Muscle of leg (tissue), 16 donors: ENCODE results near the gene LCP2. TPM values are rescaled to one million over a fixed set of nuclear protein-coding genes. Genes with fewer than 3 reads are reported as not detected.

Source experiments
- DNase-seq: peaks from one replicate; pipeline ENCODE4 v3.0.0; 2013
- H3K27ac ChIP-seq: one replicate; pipeline ENCODE4 v1.5.1; 2013; ENCODE audit warnings: mild to moderate bottlenecking, low read length, control low read depth
- H3K27me3 ChIP-seq: one replicate; pipeline ENCODE4 v1.6.1; 2013; ENCODE audit warnings: low read length; ENCODE audit not compliant: control insufficient read depth, insufficient read depth
- H3K36me3 ChIP-seq: one replicate; pipeline ENCODE4 v1.6.1; 2013; ENCODE audit warnings: low read length; ENCODE audit not compliant: control insufficient read depth, insufficient read depth
- H3K4me1 ChIP-seq: one replicate; pipeline ENCODE4 v1.6.1; 2013; ENCODE audit warnings: low read length; ENCODE audit not compliant: control insufficient read depth, insufficient read depth
- H3K4me3 ChIP-seq: one replicate; pipeline ENCODE4 v1.5.1; 2013; ENCODE audit warnings: low read length, control low read depth
- H3K9me3 ChIP-seq: replicated peaks from 2 replicates; pipeline ENCODE4 v1.6.1; 2013; ENCODE audit warnings: low read depth, low read length; ENCODE audit not compliant: control insufficient read depth
- WGBS: methylation state at CpG from one replicate; pipeline ENCODE4 v1.1.5; 2013; ENCODE audit warnings: missing lambda C conversion rate; ENCODE audit not compliant: insufficient coverage; 5-methylcytosine and 5-hydroxymethylcytosine counted together
- long read RNA-seq, 11 donors: transcript quantifications; one replicate each; lab custom pipeline, GENCODE V29; 2026
- polyA plus RNA-seq, 8 donors: library from polyadenylated mRNA; unstranded; fragments of 120-200 nt; gene quantifications; one replicate each; pipeline versions ENCODE4 v1.2.1 to v1.2.3, GENCODE V29; 2013; ENCODE audit warnings: inconsistent platforms in 1 of 8, low replicate concordance in 1 of 8; ENCODE audit not compliant: insufficient read length in 8 of 8, insufficient read depth in 1 of 8
- total RNA-seq: library from RNA; stranded (reverse); fragments of 120-200 nt; gene quantifications from one replicate; pipeline ENCODE4 v1.2.4, GENCODE V29; 2013

Gene LCP2
- total RNA-seq (4.4 TPM), polyA plus RNA-seq (1 to 10 TPM; 3.9 to 6.4 (median 5.0) TPM)
- long read RNA-seq, donor 1 = 0 reads
- long read RNA-seq, donor 2 = 0 reads
- long read RNA-seq, donor 3 = 0 reads
- long read RNA-seq, donor 4 = 0 reads
- long read RNA-seq, donor 5, partial matches to known transcripts = 0 of 2 reads
- long read RNA-seq, donor 5, other reads (novel, unspliced or antisense) = 0 of 2 reads
- long read RNA-seq, donor 6, partial matches to known transcripts = 0 of 1 reads
- long read RNA-seq, donor 6, other reads (novel, unspliced or antisense) = 0 of 1 reads
- long read RNA-seq, donor 7 = 0 reads
- long read RNA-seq, donor 8 = 0 reads
- long read RNA-seq, donor 9, partial matches to known transcripts = 0 of 1 reads
- long read RNA-seq, donor 9, other reads (novel, unspliced or antisense) = 0 of 1 reads
- long read RNA-seq, donor 10 = 0 reads
- long read RNA-seq, donor 11, partial matches to known transcripts = 0 of 1 reads
- long read RNA-seq, donor 11, other reads (novel, unspliced or antisense) = 0 of 1 reads

- Histone ChIP-seq H3K9me3 (no peaks in the 10 kb centered on the region), H3K27me3 (peaks cover 4% of the 10 kb centered on the region), H3K27ac (peak within 1 kb of the TSS; percentile 74), H3K36me3 (no peaks in the 10 kb centered on the region), H3K4me3 (peak within 1 kb of the TSS; percentile 37), H3K4me1 (peaks cover 9% of the 10 kb centered on the region)
- DNase-seq = peak; percentile 64
- 74% methylated on average over 7 of the region's 10 CpGs for WGBS
Observed at GRCh38 chr5:170297589-170298462, at the start of gene LCP2. LCP2 (minus strand) TSS chr5:170297777; CDS start chr5:170297611, 166 bp downstream.

GRCh38 chr5:170347022-170347567 lies 49.5 kb upstream of the LCP2 start:
- WGBS = 68% methylated on average over 6 of the region's 9 CpGs
- peaks cover 8% of the 10 kb centered on the region for H3K27me3 ChIP-seq
- peaks cover 3% of the 10 kb centered on the region for H3K9me3 ChIP-seq
- peaks cover 7% of the 10 kb centered on the region for H3K4me1 ChIP-seq
- H3K36me3 ChIP-seq = no peaks in the 10 kb centered on the region
- H3K4me3 ChIP-seq = no peak overlapping the region
- H3K27ac ChIP-seq = no peak overlapping the region
- no peak for DNase-seq

GRCh38 chr5:170345971-170346370 lies 48.4 kb upstream of the LCP2 start:
- Histone ChIP-seq H3K36me3 (no peaks in the 10 kb centered on the region), H3K27ac (no peak overlapping the region), H3K4me1 (peaks cover 7% of the 10 kb centered on the region), H3K9me3 (peaks cover 3% of the 10 kb centered on the region), H3K4me3 (no peak overlapping the region), H3K27me3 (peaks cover 6% of the 10 kb centered on the region)
- no peak for DNase-seq
- WGBS = no CpG with 5 or more reads among the region's 1 CpG

GRCh38 chr5:170343177-170343576 lies 45.6 kb upstream of the LCP2 start:
- Histone ChIP-seq H3K36me3 (no peaks in the 10 kb centered on the region), H3K4me3 (no peak overlapping the region), H3K9me3 (peaks cover 3% of the 10 kb centered on the region), H3K27me3 (peaks cover 5% of the 10 kb centered on the region), H3K27ac (no peak overlapping the region), H3K4me1 (peaks cover under 1% of the 10 kb centered on the region)
- DNase-seq = no peak
- 90% methylated on average over 2 of the region's 3 CpGs for WGBS

- no peak overlapping the region for H3K27ac ChIP-seq
- H3K4me3 ChIP-seq = no peak overlapping the region
- no peaks in the 10 kb centered on the region for H3K4me1 ChIP-seq
- H3K36me3 ChIP-seq = no peaks in the 10 kb centered on the region
- peaks cover 3% of the 10 kb centered on the region for H3K9me3 ChIP-seq
- WGBS = 83% methylated on average over 4 of the region's 8 CpGs
- no peak for DNase-seq
- peaks cover 5% of the 10 kb centered on the region for H3K27me3 ChIP-seq
Observed at GRCh38 chr5:170342153-170342725, 44.7 kb upstream of the LCP2 start.

- H3K9me3 ChIP-seq = peaks cover 3% of the 10 kb centered on the region
- H3K27ac ChIP-seq = no peak overlapping the region
- H3K4me3 ChIP-seq = no peak overlapping the region
- H3K27me3 ChIP-seq = peaks cover 2% of the 10 kb centered on the region
- WGBS = 98% methylated on average over 4 of the region's 9 CpGs
- H3K4me1 ChIP-seq = peaks cover 5% of the 10 kb centered on the region
- H3K36me3 ChIP-seq = no peaks in the 10 kb centered on the region
- DNase-seq = no peak
Observed at GRCh38 chr5:170341545-170341944, 44.0 kb upstream of the LCP2 start.

- peaks cover 2% of the 10 kb centered on the region for H3K27me3 ChIP-seq
- WGBS = no CpG with 5 or more reads among the region's 1 CpG
- DNase-seq = no peak
- H3K4me3 ChIP-seq = no peak overlapping the region
- H3K36me3 ChIP-seq = no peaks in the 10 kb centered on the region
- peaks cover 6% of the 10 kb centered on the region for H3K4me1 ChIP-seq
- no peaks in the 10 kb centered on the region for H3K9me3 ChIP-seq
- no peak overlapping the region for H3K27ac ChIP-seq
Observed at GRCh38 chr5:170339780-170340167, 42.2 kb upstream of the LCP2 start.

GRCh38 chr5:170338933-170339779 lies 41.6 kb upstream of the LCP2 start:
- no peak overlapping the region for H3K4me3 ChIP-seq
- peaks cover 6% of the 10 kb centered on the region for H3K4me1 ChIP-seq
- peaks cover 2% of the 10 kb centered on the region for H3K27me3 ChIP-seq
- WGBS = 77% methylated on average over 3 of the region's 4 CpGs
- DNase-seq = no peak
- H3K27ac ChIP-seq = no peak overlapping the region
- H3K9me3 ChIP-seq = no peaks in the 10 kb centered on the region
- H3K36me3 ChIP-seq = no peaks in the 10 kb centered on the region

- WGBS = no CpG with 5 or more reads among the region's 4 CpGs
- H3K27ac ChIP-seq = no peak overlapping the region
- no peaks in the 10 kb centered on the region for H3K36me3 ChIP-seq
- H3K27me3 ChIP-seq = peaks cover 2% of the 10 kb centered on the region
- no peaks in the 10 kb centered on the region for H3K9me3 ChIP-seq
- H3K4me3 ChIP-seq = no peak overlapping the region
- DNase-seq = no peak
- H3K4me1 ChIP-seq = peaks cover 10% of the 10 kb centered on the region
Observed at GRCh38 chr5:170338291-170338690, 40.7 kb upstream of the LCP2 start.
